GM19043 (cell line): Measurements from ENCODE around the gene AFDN.
A peak's percentile ranks its signal among the peaks of the same experiment; 100 is the strongest.

ENCODE experiments used
- ATAC-seq: cut with Tn5 transposase; IDR thresholded peaks from one replicate; pipeline ENCODE4 v1.9.1; 2021; ENCODE audit warnings: low read depth; ENCODE audit not compliant: unreplicated experiment

Gene AFDN

GRCh38 chr6:167858842-167859664, 32.3 kb downstream of the AFDN start:
- no peak for ATAC-seq

GRCh38 chr6:167860550-167861226, 34.0 kb downstream of the AFDN start:
- ATAC-seq: no peak

GRCh38 chr6:167861424-167861823, 34.7 kb downstream of the AFDN start:
- ATAC-seq: no peak

- ATAC-seq: no peak
Observed at GRCh38 chr6:167863897-167864296, 37.2 kb downstream of the AFDN start.

GRCh38 chr6:167866642-167867041, 39.9 kb downstream of the AFDN start:
- no peak for ATAC-seq

GRCh38 chr6:167870321-167870720, 43.6 kb downstream of the AFDN start:
- ATAC-seq: no peak

GRCh38 chr6:167872538-167873210, 46.0 kb downstream of the AFDN start:
- ATAC-seq: no peak

GRCh38 chr6:167877994-167878779, 51.5 kb downstream of the AFDN start:
- no peak for ATAC-seq

GRCh38 chr6:167879612-167880011, 52.9 kb downstream of the AFDN start:
- no peak for ATAC-seq

- ATAC-seq: no peak
Observed at GRCh38 chr6:167881327-167881726, 54.6 kb downstream of the AFDN start.

GRCh38 chr6:167882244-167882643, 55.5 kb downstream of the AFDN start:
- ATAC-seq: no peak

GRCh38 chr6:167888098-167888497, 61.4 kb downstream of the AFDN start:
- ATAC-seq: no peak

GRCh38 chr6:167892835-167893815, 66.4 kb downstream of the AFDN start:
- ATAC-seq: peak; percentile 96

GRCh38 chr6:167894965-167895364, 68.3 kb downstream of the AFDN start:
- ATAC-seq: no peak

GRCh38 chr6:167896648-167897047, 69.9 kb downstream of the AFDN start:
- ATAC-seq: no peak

- ATAC-seq: no peak
Observed at GRCh38 chr6:167898673-167899311, 72.1 kb downstream of the AFDN start.

- ATAC-seq: no peak
Observed at GRCh38 chr6:167904791-167905190, 78.1 kb downstream of the AFDN start.

GRCh38 chr6:167906899-167907298, 80.2 kb downstream of the AFDN start:
- no peak for ATAC-seq
